ENCODE data around the gene CDK6.

GRCh38 chr7:92827464-92828120 lies 8.8 kb downstream of the CDK6 start:
- TF ChIP-seq CTCF (IDR thresholded peaks at IDR 0.05; ENCODE audit: low read depth, low read length) (no peak), EZH2phosphoT487 (IDR thresholded peaks at IDR 0.05; ENCODE audit: low read depth) (no peak)

Data from OCI-LY3 (cell line).